Suprapubic skin (tissue), 4 donors: ENCODE measurements around the gene BOD1L1.

Source experiments
- POLR2A ChIP-seq, 2 donors: fragments of 450-650 bp; IDR thresholded peaks; one replicate each; pipeline ENCODE4 v1.6.1; 2017; ENCODE audit warnings: antibody characterized with exemption in 2 of 2, mild to moderate bottlenecking in 2 of 2, moderate library complexity in 2 of 2
- POLR2AphosphoS5 ChIP-seq, 3 donors: sonication (generic); formaldehyde crosslinking; IDR thresholded peaks; one replicate each; pipeline ENCODE4 v1.6.1; 2017; ENCODE audit warnings: antibody characterized with exemption in 3 of 3

- TF ChIP-seq POLR2A (IDR thresholded peaks at IDR 0.05), result no peak
- no peak for TF ChIP-seq POLR2AphosphoS5 (IDR thresholded peaks at IDR 0.05)
Observed at GRCh38 chr4:13627178-13627605, 333 bp downstream of the BOD1L1 start.
